ENCODE data around the gene SNRK.

The SNRK gene

GRCh38 chr3:43246976-43247375, 39.4 kb upstream of the SNRK start:
- H3K36me3 ChIP-seq = no peaks in the 10 kb centered on the region
- H3K4me3 ChIP-seq (ENCODE audit: low read depth, low read length) = no peak overlapping the region
- DNase-seq = no peak
- no peaks in the 10 kb centered on the region for H3K27me3 ChIP-seq
- H3K4me1 ChIP-seq = no peaks in the 10 kb centered on the region
- TF ChIP-seq CTCF (IDR thresholded peaks at IDR 0.05; ENCODE audit: low read depth, low read length) = no peak
- H3K9me3 ChIP-seq = no peaks in the 10 kb centered on the region

- Histone ChIP-seq H3K4me1 (no peaks in the 10 kb centered on the region), H3K9me3 (no peaks in the 10 kb centered on the region), H3K4me3 (ENCODE audit: low read depth, low read length) (no peak overlapping the region), H3K36me3 (no peaks in the 10 kb centered on the region), H3K27me3 (no peaks in the 10 kb centered on the region)
- no peak for DNase-seq
- no peak for TF ChIP-seq CTCF (IDR thresholded peaks at IDR 0.05; ENCODE audit: low read depth, low read length)
Measured at GRCh38 chr3:43247561-43248184, 38.7 kb upstream of the SNRK start.

- TF ChIP-seq CTCF (IDR thresholded peaks at IDR 0.05; ENCODE audit: low read depth, low read length) = no peak
- Histone ChIP-seq H3K4me3 (ENCODE audit: low read depth, low read length) (no peak overlapping the region), H3K36me3 (no peaks in the 10 kb centered on the region), H3K4me1 (no peaks in the 10 kb centered on the region), H3K9me3 (no peaks in the 10 kb centered on the region), H3K27me3 (no peaks in the 10 kb centered on the region)
- DNase-seq = no peak
Measured at GRCh38 chr3:43248185-43248583, 38.2 kb upstream of the SNRK start.

DNA sequence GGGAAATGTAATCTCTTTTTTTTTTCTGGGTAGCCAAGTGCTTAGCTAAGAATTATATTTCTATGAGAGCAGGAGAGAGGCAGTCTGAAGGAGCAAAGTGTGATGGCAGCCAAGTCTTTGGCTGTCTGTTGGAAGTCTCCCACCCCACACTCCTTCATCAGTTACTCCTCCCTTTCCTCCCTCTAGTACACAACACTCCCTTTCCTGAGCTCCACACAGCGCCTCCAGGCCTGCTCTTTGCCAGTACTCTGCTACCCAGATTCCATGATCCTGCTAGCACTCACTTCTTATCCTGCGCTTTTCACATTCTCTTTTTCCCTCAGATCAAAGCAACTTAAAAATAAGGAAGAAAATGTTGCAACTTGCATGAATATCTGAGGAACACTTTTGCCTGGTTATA, 37.4 kb upstream of the SNRK start:
- no peaks in the 10 kb centered on the region for H3K4me1 ChIP-seq
- no peaks in the 10 kb centered on the region for H3K36me3 ChIP-seq
- no peak overlapping the region for H3K4me3 ChIP-seq (ENCODE audit: low read depth, low read length)
- no peaks in the 10 kb centered on the region for H3K27me3 ChIP-seq
- no peaks in the 10 kb centered on the region for H3K9me3 ChIP-seq
- DNase-seq = no peak
- TF ChIP-seq CTCF (IDR thresholded peaks at IDR 0.05; ENCODE audit: low read depth, low read length) = no peak

DNA sequence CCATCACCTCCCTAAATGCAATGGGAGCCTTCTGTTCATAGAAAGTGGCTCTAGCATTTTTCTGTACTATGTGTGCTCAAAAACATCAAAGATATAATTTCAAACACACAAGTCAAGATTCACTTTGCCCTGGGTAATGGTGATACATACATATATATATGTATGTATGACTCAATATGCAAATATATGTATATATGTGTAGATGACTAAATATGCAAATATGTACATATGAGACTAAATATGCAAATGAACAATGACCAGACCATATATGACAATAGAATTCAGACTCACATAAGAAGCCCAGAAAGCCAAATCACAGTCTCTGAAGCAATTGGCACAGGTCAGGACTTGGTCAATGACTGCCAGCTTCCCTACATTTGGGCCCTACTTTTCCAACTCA, 36.9 kb upstream of the SNRK start:
- no peaks in the 10 kb centered on the region for H3K9me3 ChIP-seq
- no peak for DNase-seq
- no peaks in the 10 kb centered on the region for H3K27me3 ChIP-seq
- no peak for TF ChIP-seq CTCF (IDR thresholded peaks at IDR 0.05; ENCODE audit: low read depth, low read length)
- H3K4me3 ChIP-seq (ENCODE audit: low read depth, low read length) = no peak overlapping the region
- H3K4me1 ChIP-seq = no peaks in the 10 kb centered on the region
- no peaks in the 10 kb centered on the region for H3K36me3 ChIP-seq

GRCh38 chr3:43253294-43253693, 33.0 kb upstream of the SNRK start:
- no peak for TF ChIP-seq CTCF (IDR thresholded peaks at IDR 0.05; ENCODE audit: low read depth, low read length)
- Histone ChIP-seq H3K4me3 (ENCODE audit: low read depth, low read length) (no peak overlapping the region), H3K4me1 (no peaks in the 10 kb centered on the region), H3K27me3 (no peaks in the 10 kb centered on the region), H3K9me3 (no peaks in the 10 kb centered on the region), H3K36me3 (no peaks in the 10 kb centered on the region)
- no peak for DNase-seq
